K562 (cell line): ENCODE measurements around the gene CDH12. TPM values are rescaled to one million over a fixed set of nuclear protein-coding genes. Genes with fewer than 3 reads are reported as not detected.

Experiments used
- ATAC-seq: fragments of 200-7000 bp; cut with Tn5 transposase; 3 replicates; pipeline ENCODE4 v1.9.1; 2020; ENCODE audit warnings: moderate library complexity
- BruUV-seq: library from RNA; stranded (reverse); fragments of 400-500 nt; replicated peaks from 2 replicates; lab custom pipeline; 2021; lab: Mats Ljungman, UMichigan
- CTCF ChIA-PET: fragments of 300-600 bp; formaldehyde crosslinking; extraction: SDS; loops from one replicate; lab custom pipeline; 2021; ENCODE audit warnings: low intra/inter-chr PET ratio; lab: Yijun Ruan, JAX
- POLR2A ChIA-PET: fragments of 300-600, 350-650 bp; sonication (Branson Sonifier 250); formaldehyde crosslinking; extraction: SDS; loops from one replicate; lab custom pipeline; 2021; ENCODE audit warnings: antibody characterized with exemption, inconsistent platforms; lab: Yijun Ruan, JAX
- DNase-seq, 4 experiments: peaks; one replicate each; pipeline versions ENCODE4 v3.0.0 to v3.0.0-alpha.2; 2011 to 2018; ENCODE audit warnings: low spot score in 3 of 4, mixed read lengths in 3 of 4; ENCODE audit errors: extremely low read depth in 1 of 4
- FAIRE-seq: peaks from 2 replicates; lab custom pipeline; 2011; peaks lifted over from hg19 to GRCh38; lab: Jason Lieb, UNC
- H2AFZ ChIP-seq: 2 replicates; pipeline ENCODE4 v1.6.0; 2011; ENCODE audit warnings: low read depth, low read length, control low read depth, inconsistent platforms
- H3K27ac ChIP-seq: fragments of 200-600 bp; 3 replicates; pipeline ENCODE4 v1.8.0; 2011; ENCODE audit warnings: low read depth, mild to moderate bottlenecking, control low read depth, inconsistent platforms, low read length, moderate library complexity, mixed read lengths; ENCODE audit errors: extremely low read depth
- H3K27me3 ChIP-seq, 2 experiments: fragments of 300-600 bp in 1 of 2; 2 replicates in 1 of 2; 3 replicates in 1 of 2; pipeline versions ENCODE4 v1.6.0 to v1.8.0; 2011; ENCODE audit warnings: inconsistent platforms in 2 of 2, low read length in 2 of 2, mild to moderate bottlenecking in 1 of 2, mixed read lengths in 1 of 2, moderate library complexity in 1 of 2; ENCODE audit not compliant: control insufficient read depth in 2 of 2, insufficient read depth in 2 of 2
- H3K36me3 ChIP-seq: fragments of 300-600 bp; 3 replicates; pipeline ENCODE4 v1.8.0; 2011; ENCODE audit warnings: mild to moderate bottlenecking, low read length, inconsistent platforms; ENCODE audit not compliant: control insufficient read depth, insufficient read depth
- H3K4me1 ChIP-seq, 2 experiments: fragments of 200-600 bp in 1 of 2; replicated peaks in 1 of 2; 2 replicates in 1 of 2; 3 replicates in 1 of 2; pipeline versions ENCODE4 v1.5.1 to v1.8.0; 2011; ENCODE audit warnings: inconsistent platforms in 2 of 2, low read length in 2 of 2, mild to moderate bottlenecking in 1 of 2, mixed read lengths in 1 of 2, moderate library complexity in 1 of 2; ENCODE audit not compliant: control insufficient read depth in 2 of 2, insufficient read depth in 2 of 2
- H3K4me2 ChIP-seq: 2 replicates; pipeline ENCODE4 v1.6.1; 2011; ENCODE audit warnings: low read length, control low read depth, inconsistent platforms, mixed read lengths; ENCODE audit not compliant: insufficient read depth
- H3K4me3 ChIP-seq: fragments of 200-600 bp; sonication (generic), shearing (Covaris generic); 2 replicates; pipeline ENCODE4 v1.5.1; 2016; ENCODE audit warnings: control low read depth, inconsistent platforms
- H3K79me2 ChIP-seq: fragments of 200-600 bp; 3 replicates; pipeline ENCODE4 v1.8.0; 2011; ENCODE audit warnings: low read length, inconsistent platforms; ENCODE audit not compliant: control insufficient read depth, insufficient read depth
- H3K9ac ChIP-seq, 2 experiments: 2 replicates each; pipeline versions ENCODE4 v1.6.0 to v1.6.1; 2011; ENCODE audit warnings: low read depth in 2 of 2, low read length in 2 of 2, control low read depth in 1 of 2, inconsistent platforms in 1 of 2, mild to moderate bottlenecking in 1 of 2, mixed read lengths in 1 of 2; ENCODE audit not compliant: insufficient read depth in 1 of 2
- H3K9me1 ChIP-seq: one replicate; pipeline ENCODE4 v1.6.0; 2011; ENCODE audit warnings: inconsistent platforms, mild to moderate bottlenecking, low read length, moderate library complexity; ENCODE audit not compliant: control insufficient read depth, insufficient read depth
- H3K9me3 ChIP-seq: replicated peaks from 2 replicates; pipeline ENCODE4 v1.5.1; 2011; ENCODE audit warnings: low read depth, low read length, inconsistent platforms; ENCODE audit not compliant: control insufficient read depth, insufficient read depth
- H4K20me1 ChIP-seq: replicated peaks from 2 replicates; pipeline ENCODE4 v1.6.1; 2011; ENCODE audit warnings: low read length, inconsistent platforms, mixed read lengths; ENCODE audit not compliant: control insufficient read depth, insufficient read depth
- SAP30 ChIP-seq: fragments of 200-600 bp; sonication (generic); IDR thresholded peaks from 2 replicates; pipeline ENCODE4 v1.6.1; 2012; ENCODE audit warnings: borderline replicate concordance, low read depth, mild to moderate bottlenecking, moderate library complexity, low read length, control low read depth, inconsistent platforms; ENCODE audit not compliant: insufficient read depth, poor library complexity, severe bottlenecking
- UBTF ChIP-seq, 2 experiments: IDR thresholded peaks; 2 replicates each; pipeline ENCODE4 v1.6.1; 2012; ENCODE audit warnings: improper control_type of control experiment in 2 of 2, low read depth in 2 of 2, low read length in 2 of 2, borderline replicate concordance in 1 of 2
- ZNF561 ChIP-seq: fragments of 450-650 bp; formaldehyde crosslinking; conservative IDR thresholded peaks from 2 replicates; pipeline ENCODE4 v1.4.0; 2020; ENCODE audit warnings: mild to moderate bottlenecking, moderate library complexity
- ZNF586 ChIP-seq: fragments of 450-650 bp; formaldehyde crosslinking; conservative IDR thresholded peaks from 2 replicates; pipeline ENCODE4 v1.4.0; 2020; ENCODE audit warnings: mild to moderate bottlenecking, moderate library complexity
- ZNF696 ChIP-seq: fragments of 250-450 bp; sonication (Bioruptor Pico); conservative IDR thresholded peaks from 2 replicates; pipeline ENCODE4 v1.4.0; 2020; ENCODE audit warnings: mild to moderate bottlenecking, moderate library complexity
- WGBS: fragments of 100-300 bp; shearing (Covaris generic); methylation state at CpG from one replicate; pipeline ENCODE4 v1.1.6; 2016; ENCODE audit warnings: low coverage, mixed read lengths; ENCODE audit not compliant: insufficient coverage; ENCODE audit errors: missing lambda C conversion rate; 5-methylcytosine and 5-hydroxymethylcytosine counted together
- in situ Hi-C: fragments of 300-500 bp; cut with MboI; formaldehyde crosslinking; loops from 4 replicates; pipeline ENCODE4 v1.15.0; 2018; ENCODE audit warnings: inconsistent platforms, mixed read lengths
- intact Hi-C: fragments of 100-400 bp; cut with micrococcal nuclease; formaldehyde crosslinking; loops from 2 replicates; pipeline ENCODE4 v1.14.2; 2022
- polyA plus RNA-seq, 8 experiments: library from polyadenylated mRNA; depleted of rRNA in 4 of 8; stranded (reverse) in 5 of 8; unstranded in 3 of 8; fragments of >200 nt; fragmentation: Nextera tagmentation in 2 of 8; fragmentation: Illumina TruSeq in 1 of 8; extraction: Ambion mirVana in 2 of 8; extraction: Trizol in 1 of 8; gene quantifications; 2 replicates each; pipeline versions ENCODE4 v1.2.1 to v1.2.3, GENCODE V29; 2011 to 2014; ENCODE audit warnings: inconsistent platforms in 1 of 8, missing spikeins in 1 of 8
- total RNA-seq, 7 experiments: library from RNA; depleted of rRNA in 6 of 7; stranded (reverse); fragments of >200 nt in 6 of 7; fragmentation: Illumina TruSeq in 2 of 7; extraction: Trizol in 2 of 7; gene quantifications; 2 replicates each; pipeline versions ENCODE4 v1.2.1 to v1.2.3, GENCODE V29; 2011 to 2021; ENCODE audit warnings: low replicate concordance in 1 of 7
- TF ChIP-seq, protein P1 (sequence below): fragments of 450-650 bp; formaldehyde crosslinking; IDR thresholded peaks from 2 replicates; pipeline ENCODE4 v1.4.0; 2020; ENCODE audit warnings: mild to moderate bottlenecking

Gene CDH12
- total and polyA plus RNA-seq, 9 of the 15 experiments (the other 6 are each of a cell fraction or from before 2014, with no cell fraction given) = 0.03 to 1.7 (median 0.37) TPM

DNA sequence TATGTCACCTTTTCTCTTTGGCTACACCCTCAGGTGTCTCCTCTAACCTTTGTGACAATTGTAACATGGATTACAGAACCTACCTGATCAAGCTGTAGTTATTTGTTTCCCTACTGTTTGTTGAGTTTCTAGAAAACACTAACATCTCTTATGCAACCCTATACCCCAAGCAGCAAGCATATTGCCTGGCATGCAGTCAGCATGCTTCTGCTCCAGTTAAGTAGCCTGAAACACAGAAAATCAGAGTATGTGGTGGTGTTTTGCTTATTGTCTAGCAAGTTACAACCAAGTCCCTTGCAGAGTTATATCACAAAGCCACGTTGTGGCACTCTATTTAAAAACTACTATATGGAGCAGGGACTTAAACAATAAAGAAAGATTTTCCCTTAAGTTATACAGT lies 131.1 kb downstream of the CDH12 start:
- no peak overlapping the region for H2AFZ ChIP-seq
- 0% methylated on average over 1 of the region's 1 CpG for WGBS
- H3K4me1 ChIP-seq = no peaks in the 10 kb centered on the region
- H3K9me3 ChIP-seq = no peaks in the 10 kb centered on the region
- no peaks in the 10 kb centered on the region for H3K36me3 ChIP-seq
- no peaks in the 10 kb centered on the region for H3K27me3 ChIP-seq
- H3K9me1 ChIP-seq = no peaks in the 10 kb centered on the region
- intact Hi-C loops (no loop called here), in situ Hi-C loops (no loop called here)
- no peak overlapping the region for H3K27ac ChIP-seq
- CTCF ChIA-PET = no interaction called here
- BruUV-seq = no TSS peak
- no peaks in the 10 kb centered on the region for H4K20me1 ChIP-seq
- no peaks in the 10 kb centered on the region for H3K79me2 ChIP-seq
- H3K4me2 ChIP-seq = no peak overlapping the region
- DNase-seq = no peak
- H3K4me3 ChIP-seq = no peak overlapping the region
- no peak for FAIRE-seq
- TF ChIP-seq ZNF561 = no peak
- no peak for TF ChIP-seq SAP30
- no peak for TF ChIP-seq UBTF (IDR thresholded peaks at IDR 0.05; ENCODE audit: borderline replicate concordance in 1 of 2, low read depth in 2 of 2, low read length in 2 of 2)
- no peak for TF ChIP-seq ZNF696 (CRISPR knock-in tag)
- TF ChIP-seq ZNF586 (CRISPR knock-in tag) = no peak
- TF ChIP-seq, protein P1, sequence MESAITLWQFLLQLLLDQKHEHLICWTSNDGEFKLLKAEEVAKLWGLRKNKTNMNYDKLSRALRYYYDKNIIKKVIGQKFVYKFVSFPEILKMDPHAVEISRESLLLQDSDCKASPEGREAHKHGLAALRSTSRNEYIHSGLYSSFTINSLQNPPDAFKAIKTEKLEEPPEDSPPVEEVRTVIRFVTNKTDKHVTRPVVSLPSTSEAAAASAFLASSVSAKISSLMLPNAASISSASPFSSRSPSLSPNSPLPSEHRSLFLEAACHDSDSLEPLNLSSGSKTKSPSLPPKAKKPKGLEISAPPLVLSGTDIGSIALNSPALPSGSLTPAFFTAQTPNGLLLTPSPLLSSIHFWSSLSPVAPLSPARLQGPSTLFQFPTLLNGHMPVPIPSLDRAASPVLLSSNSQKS (CRISPR knock-in tag) = no peak
- POLR2A ChIA-PET = no interaction called here
- H3K9ac ChIP-seq = no peak overlapping the region
- ATAC-seq = no peak
